ENCODE measurements around the gene CFAP73. TPM values are rescaled to one million over a fixed set of nuclear protein-coding genes. Genes with fewer than 3 reads are reported as not detected.
A peak's percentile ranks its signal among the peaks of the same experiment; 100 is the strongest.

The CFAP73 gene
- total and polyA plus RNA-seq, 3 donors from 2014 or later = 0.81 to 1.2 TPM; not detected in 1

DNA sequence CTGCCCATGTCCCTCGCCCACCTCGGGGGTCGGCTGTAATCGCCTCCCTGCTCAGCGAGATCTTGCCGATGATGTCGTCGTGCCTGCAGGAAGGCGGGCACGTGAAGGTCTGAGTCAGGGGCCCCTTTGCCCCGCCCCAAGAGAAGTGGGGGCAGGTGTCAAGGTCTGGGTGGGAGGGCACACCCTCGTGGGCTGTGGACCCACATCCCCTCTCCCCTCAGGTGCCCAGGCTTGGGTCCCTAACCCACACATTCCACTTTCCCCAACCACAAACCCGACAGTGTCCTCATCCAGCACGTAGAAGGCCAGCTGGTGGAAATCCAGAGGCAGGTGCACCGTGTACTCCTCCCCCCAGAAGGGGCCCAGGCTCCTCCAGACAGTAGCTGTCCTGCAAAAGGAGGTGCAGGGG lies 21.7 kb upstream of the CFAP73 start:
- no peak for DNase-seq
- H3K27ac ChIP-seq = no peak overlapping the region
- no peaks in the 10 kb centered on the region for H3K36me3 ChIP-seq (ENCODE audit: low read depth, missing control alignments)
- H3K4me3 ChIP-seq = no peak overlapping the region
- 53 to 64% methylated on average over 7 to 15 of the region's 15 CpGs for WGBS, 2 donors
- intact Hi-C loops (cut with DNase I; ENCODE audit: low total_unique reads) = no loop called here
- no peaks in the 10 kb centered on the region for H3K9me3 ChIP-seq
- no peaks in the 10 kb centered on the region for H3K4me1 ChIP-seq
- no peaks in the 10 kb centered on the region for H3K27me3 ChIP-seq
- no peak for TF ChIP-seq POLR2A (IDR thresholded peaks at IDR 0.05)
- TF ChIP-seq, protein P1, sequence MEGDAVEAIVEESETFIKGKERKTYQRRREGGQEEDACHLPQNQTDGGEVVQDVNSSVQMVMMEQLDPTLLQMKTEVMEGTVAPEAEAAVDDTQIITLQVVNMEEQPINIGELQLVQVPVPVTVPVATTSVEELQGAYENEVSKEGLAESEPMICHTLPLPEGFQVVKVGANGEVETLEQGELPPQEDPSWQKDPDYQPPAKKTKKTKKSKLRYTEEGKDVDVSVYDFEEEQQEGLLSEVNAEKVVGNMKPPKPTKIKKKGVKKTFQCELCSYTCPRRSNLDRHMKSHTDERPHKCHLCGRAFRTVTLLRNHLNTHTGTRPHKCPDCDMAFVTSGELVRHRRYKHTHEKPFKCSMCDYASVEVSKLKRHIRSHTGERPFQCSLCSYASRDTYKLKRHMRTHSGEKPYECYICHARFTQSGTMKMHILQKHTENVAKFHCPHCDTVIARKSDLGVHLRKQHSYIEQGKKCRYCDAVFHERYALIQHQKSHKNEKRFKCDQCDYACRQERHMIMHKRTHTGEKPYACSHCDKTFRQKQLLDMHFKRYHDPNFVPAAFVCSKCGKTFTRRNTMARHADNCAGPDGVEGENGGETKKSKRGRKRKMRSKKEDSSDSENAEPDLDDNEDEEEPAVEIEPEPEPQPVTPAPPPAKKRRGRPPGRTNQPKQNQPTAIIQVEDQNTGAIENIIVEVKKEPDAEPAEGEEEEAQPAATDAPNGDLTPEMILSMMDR (IDR thresholded peaks at IDR 0.05) = no peak

DNA sequence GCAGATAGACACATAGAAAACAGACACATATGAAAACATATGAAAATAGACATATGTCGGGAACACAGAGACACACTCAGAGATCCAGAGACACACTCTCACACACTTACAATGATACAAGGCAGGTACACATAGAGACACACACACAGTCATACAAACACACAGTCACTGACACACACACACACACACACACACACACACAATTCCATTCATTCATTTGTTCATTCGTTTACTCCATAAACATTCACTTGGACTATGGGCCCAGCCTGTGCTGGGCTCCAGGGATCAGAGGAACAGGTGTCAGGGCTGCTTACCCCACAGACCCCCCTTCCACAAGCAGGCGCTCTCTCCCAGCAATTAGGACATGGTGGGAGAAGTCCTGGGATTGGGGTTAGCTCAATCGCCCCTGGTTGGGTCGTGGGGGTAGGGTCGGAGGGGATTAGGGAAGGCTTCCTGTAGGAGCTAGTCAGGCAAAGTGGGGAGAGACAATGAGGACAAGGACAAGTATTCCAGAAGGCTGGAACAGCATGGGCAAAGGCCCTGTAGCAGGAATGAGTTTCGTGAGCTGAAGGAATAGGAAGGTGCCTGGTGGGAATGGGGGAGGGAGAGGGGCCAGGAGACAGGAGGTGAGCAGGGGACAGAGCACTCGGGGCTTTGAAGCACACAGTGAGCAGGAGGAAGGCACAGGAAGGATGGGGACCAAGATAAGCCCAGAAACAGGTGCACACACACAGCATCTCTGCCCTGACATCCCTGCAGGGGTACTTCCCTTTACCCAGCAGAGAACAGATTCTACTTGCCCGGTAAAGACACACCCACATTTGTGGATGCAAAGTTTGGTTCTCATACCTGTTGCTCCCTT lies 20.5 kb upstream of the CFAP73 start:
- H3K27me3 ChIP-seq = no peaks in the 10 kb centered on the region
- no peak for TF ChIP-seq POLR2A (IDR thresholded peaks at IDR 0.05)
- TF ChIP-seq, protein P1 (IDR thresholded peaks at IDR 0.05) = no peak
- no peaks in the 10 kb centered on the region for H3K4me1 ChIP-seq
- H3K27ac ChIP-seq = no peak overlapping the region
- no peak overlapping the region for H3K4me3 ChIP-seq
- 74 to 83% methylated on average over 9 of the region's 9 CpGs for WGBS, 2 donors
- no peaks in the 10 kb centered on the region for H3K9me3 ChIP-seq
- H3K36me3 ChIP-seq (ENCODE audit: low read depth, missing control alignments) = no peaks in the 10 kb centered on the region
- DNase-seq = no peak
- intact Hi-C loops (cut with DNase I; ENCODE audit: low total_unique reads) = no loop called here

DNA sequence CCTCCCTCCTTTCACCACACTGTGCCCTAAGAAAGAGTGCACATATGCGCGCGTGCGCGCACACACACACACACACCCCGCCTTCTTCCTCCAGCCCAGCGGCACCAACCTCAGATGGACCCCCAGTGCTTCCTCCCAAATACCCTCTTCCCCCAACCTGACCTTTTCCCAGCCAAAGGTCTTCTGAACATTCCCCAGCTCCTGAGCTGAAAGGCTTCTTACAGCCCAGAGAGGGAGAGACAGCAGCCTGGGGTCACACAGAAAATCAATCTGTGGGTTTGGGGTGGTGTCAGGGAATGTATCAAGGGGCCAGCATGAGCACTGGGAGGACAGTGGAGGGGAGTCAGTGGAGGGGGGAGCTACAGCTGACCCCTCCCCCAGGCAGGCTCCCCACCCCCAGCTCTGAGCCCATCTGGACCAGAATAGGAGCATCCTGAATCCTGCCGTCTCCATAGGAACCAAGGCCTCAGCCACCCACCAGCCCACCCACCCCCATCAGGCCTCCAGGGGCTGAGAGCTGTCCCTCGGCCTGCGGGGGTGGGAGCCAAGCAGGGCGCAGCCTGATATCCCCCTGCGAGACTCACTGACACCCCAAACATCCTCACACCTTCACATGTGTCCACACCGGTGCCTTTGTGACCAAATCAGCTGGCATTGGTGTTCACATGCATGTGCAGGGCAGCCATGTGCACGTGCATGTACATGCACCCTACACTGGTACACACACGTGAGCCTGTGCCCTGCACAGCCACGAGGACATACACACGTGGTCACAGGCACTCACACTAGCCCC lies 19.7 kb upstream of the CFAP73 start:
- Histone ChIP-seq H3K27me3 (no peaks in the 10 kb centered on the region), H3K36me3 (ENCODE audit: low read depth, missing control alignments) (no peaks in the 10 kb centered on the region), H3K9me3 (no peaks in the 10 kb centered on the region), H3K4me3 (no peak overlapping the region), H3K4me1 (no peaks in the 10 kb centered on the region), H3K27ac (no peak overlapping the region)
- DNase-seq = no peak
- TF ChIP-seq, protein P1 (IDR thresholded peaks at IDR 0.05) = no peak
- no peak for TF ChIP-seq POLR2A (IDR thresholded peaks at IDR 0.05)
- intact Hi-C loops (cut with DNase I; ENCODE audit: low total_unique reads) = no loop called here
- 82 to 96% methylated on average over 10 to 17 of the region's 17 CpGs for WGBS, 2 donors

DNA sequence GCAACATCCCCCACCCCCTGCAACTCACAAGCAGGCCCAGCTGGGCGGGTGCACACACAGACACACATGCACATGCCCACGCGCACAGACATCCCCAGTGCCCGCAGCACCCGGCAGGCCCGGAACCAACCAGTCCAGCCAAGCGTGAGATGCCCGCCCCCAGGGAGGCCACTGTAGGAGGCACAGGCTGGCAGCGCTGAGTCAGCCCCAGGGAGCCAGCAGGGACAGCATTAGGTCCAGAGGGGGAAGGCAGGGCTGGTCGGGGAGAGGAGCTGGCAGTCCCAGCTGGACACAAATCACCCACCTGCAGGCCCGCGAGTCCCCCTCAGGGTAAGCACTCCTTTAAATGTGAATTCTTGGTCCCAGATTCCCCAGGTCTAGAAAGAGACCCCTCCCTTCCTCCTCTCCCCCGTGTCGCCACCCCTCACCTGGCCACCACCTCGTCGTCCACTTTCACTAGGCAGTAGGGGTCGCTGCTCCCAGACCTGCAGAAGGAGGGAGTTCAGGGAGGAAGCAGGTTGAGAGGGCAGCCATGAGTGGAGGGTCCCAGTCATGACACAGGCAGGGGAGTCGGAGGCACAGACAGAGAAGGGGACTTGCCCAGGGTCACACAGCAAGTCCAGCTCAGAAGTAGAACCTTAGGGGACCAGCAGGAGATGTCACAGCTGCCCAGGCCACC lies 18.9 kb upstream of the CFAP73 start:
- TF ChIP-seq, protein P1 (IDR thresholded peaks at IDR 0.05) = no peak
- no peak for TF ChIP-seq POLR2A (IDR thresholded peaks at IDR 0.05)
- H3K27me3 ChIP-seq = no peaks in the 10 kb centered on the region
- no peaks in the 10 kb centered on the region for H3K4me1 ChIP-seq
- peak; percentile 67 for DNase-seq
- H3K9me3 ChIP-seq = no peaks in the 10 kb centered on the region
- intact Hi-C loops (cut with DNase I; ENCODE audit: low total_unique reads) = no loop called here
- no peaks in the 10 kb centered on the region for H3K36me3 ChIP-seq (ENCODE audit: low read depth, missing control alignments)
- 53% methylated on average over 9 to 11 of the region's 18 CpGs for WGBS, 2 donors
- H3K4me3 ChIP-seq = no peak overlapping the region
- no peak overlapping the region for H3K27ac ChIP-seq
